HepG2 (cell line): Measurements from ENCODE around the gene SLC6A8. TPM values are rescaled to one million over a fixed set of nuclear protein-coding genes. Genes with fewer than 3 reads are reported as not detected.
A peak's percentile ranks its signal among the peaks of the same experiment; 100 is the strongest.

Experiments
- AHR ChIP-seq: IDR thresholded peaks from 2 replicates; pipeline ENCODE4 v1.6.1; 2018; ENCODE audit warnings: missing genetic modification reagents, missing compliant biosample characterization
- ATM ChIP-seq: fragments of 450-650 bp; IDR thresholded peaks from 2 replicates; pipeline ENCODE4 v1.7.1; 2017; ENCODE audit warnings: mild to moderate bottlenecking, borderline replicate concordance
- ATRX ChIP-seq: sonication (generic); formaldehyde crosslinking; IDR thresholded peaks from 2 replicates; pipeline ENCODE4 v1.4.0; 2020; ENCODE audit warnings: missing genetic modification reagents, borderline replicate concordance
- BHLHE40 ChIP-seq: IDR thresholded peaks from 2 replicates; pipeline ENCODE4 v1.6.1; 2011; ENCODE audit warnings: low read length, improper control_type of control experiment
- CCDC6 ChIP-seq: sonication (generic); formaldehyde crosslinking; IDR thresholded peaks from 2 replicates; pipeline ENCODE4 v1.8.1; 2022; ENCODE audit warnings: mild to moderate bottlenecking, missing genetic modification reagents, moderate library complexity
- CTCF ChIP-seq: sonication (generic); formaldehyde crosslinking; IDR thresholded peaks from 2 replicates; pipeline ENCODE4 v1.5.0; 2020; ENCODE audit warnings: mild to moderate bottlenecking, missing genetic modification reagents, moderate library complexity
- DBP ChIP-seq: sonication (generic); formaldehyde crosslinking; IDR thresholded peaks from 2 replicates; pipeline ENCODE4 v1.4.0; 2020; ENCODE audit warnings: missing genetic modification reagents; ENCODE audit errors: not compliant biosample characterization
- E2F5 ChIP-seq: sonication (generic); formaldehyde crosslinking; conservative IDR thresholded peaks from 2 replicates; pipeline ENCODE4 v1.4.0; 2020; ENCODE audit warnings: missing genetic modification reagents
- ELK4 ChIP-seq: sonication (generic); formaldehyde crosslinking; IDR thresholded peaks from 2 replicates; pipeline ENCODE4 v1.9.0; 2021; ENCODE audit warnings: missing genetic modification reagents, borderline replicate concordance
- HNF1A ChIP-seq, 2 experiments: sonication (generic) in 1 of 2; formaldehyde crosslinking in 1 of 2; IDR thresholded peaks; 2 replicates each; pipeline versions ENCODE4 v1.4.0 to v1.6.1; 2016 to 2020; ENCODE audit warnings: borderline replicate concordance in 1 of 2, low read depth in 1 of 2, mild to moderate bottlenecking in 1 of 2, missing genetic modification reagents in 1 of 2
- SUZ12 ChIP-seq: fragments of 150-350 bp; IDR thresholded peaks from 2 replicates; pipeline ENCODE4 v1.6.1; 2014; ENCODE audit warnings: low read depth, low read length
- ZBTB43 ChIP-seq: sonication (generic); formaldehyde crosslinking; conservative IDR thresholded peaks from 2 replicates; pipeline ENCODE4 v1.4.0; 2020; ENCODE audit warnings: missing genetic modification reagents
- ZFP37 ChIP-seq: sonication (generic); formaldehyde crosslinking; IDR thresholded peaks from 2 replicates; pipeline ENCODE4 v1.4.0; 2020; ENCODE audit warnings: missing genetic modification reagents, borderline replicate concordance
- ZNF207 ChIP-seq: fragments of 450-650 bp; IDR thresholded peaks from 2 replicates; pipeline ENCODE4 v1.6.1; 2016; ENCODE audit warnings: antibody characterized with exemption, borderline replicate concordance
- ZNF607 ChIP-seq: sonication (generic); formaldehyde crosslinking; IDR thresholded peaks from 2 replicates; pipeline ENCODE4 v1.5.1; 2020; ENCODE audit warnings: missing genetic modification reagents, mild to moderate bottlenecking, borderline replicate concordance
- ZNF788 ChIP-seq: sonication (generic); formaldehyde crosslinking; IDR thresholded peaks from 2 replicates; pipeline ENCODE4 v1.5.0; 2020; ENCODE audit warnings: mild to moderate bottlenecking, missing genetic modification reagents, borderline replicate concordance
- ZSCAN30 ChIP-seq: sonication (generic); formaldehyde crosslinking; IDR thresholded peaks from 2 replicates; pipeline ENCODE4 v1.5.0; 2020; ENCODE audit warnings: mild to moderate bottlenecking, missing genetic modification reagents
- polyA plus RNA-seq, 8 experiments: library from polyadenylated mRNA; depleted of rRNA in 3 of 8; stranded (reverse) in 7 of 8; unstranded in 1 of 8; fragments of >200 nt; fragmentation: Illumina TruSeq in 4 of 8; extraction: Trizol in 4 of 8; gene quantifications; 2 replicates each; pipeline versions ENCODE4 v1.2.1 to v1.2.3, GENCODE V29; 2011 to 2016; ENCODE audit warnings: low read depth in 4 of 8, missing spikeins in 1 of 8, mixed read lengths in 1 of 8; ENCODE audit not compliant: insufficient read depth in 1 of 8
- total RNA-seq, 5 experiments: library from RNA; depleted of rRNA; stranded (reverse); fragments of >200 nt; fragmentation: Illumina TruSeq; extraction: Trizol; gene quantifications; 2 replicates each; pipeline ENCODE4 v1.2.3, GENCODE V29; 2016; ENCODE audit warnings: low read depth in 1 of 5

SLC6A8 gene
- total and polyA plus RNA-seq, 2 of the 13 experiments (the other 11 are each of a cell fraction or from before 2014, with no cell fraction given): 13.9 to 176 TPM

- TF ChIP-seq HNF1A (IDR thresholded peaks at IDR 0.05; ENCODE audit: low read depth): no peak
- no peak for TF ChIP-seq HNF1A (CRISPR knock-in tag; IDR thresholded peaks at IDR 0.05; ENCODE audit: borderline replicate concordance)
- no peak for TF ChIP-seq DBP (CRISPR knock-in tag)
- TF ChIP-seq E2F5 (CRISPR knock-in tag): no peak
- TF ChIP-seq ZSCAN30 (CRISPR knock-in tag): no peak
- no peak for TF ChIP-seq AHR (CRISPR knock-in tag)
- no peak for TF ChIP-seq CCDC6 (CRISPR knock-in tag)
- TF ChIP-seq ATRX (CRISPR knock-in tag): no peak
- no peak for TF ChIP-seq ZFP37 (CRISPR knock-in tag)
- TF ChIP-seq ELK4 (CRISPR knock-in tag): no peak
- peak; percentile 58; the same call in 1 of the 2 replicates for TF ChIP-seq BHLHE40
- TF ChIP-seq ATM: no peak
- TF ChIP-seq ZNF788: no peak
- TF ChIP-seq SUZ12: no peak
- peak; percentile 93 for TF ChIP-seq CTCF (CRISPR knock-in tag)
- no peak for TF ChIP-seq ZNF607 (CRISPR knock-in tag)
- TF ChIP-seq ZBTB43: no peak
- no peak for TF ChIP-seq ZNF207
Measured at GRCh38 chrX:153667956-153668396, 19.8 kb upstream of the SLC6A8 start (continued).
